Hepatocyte (in vitro differentiated cells): ENCODE results near the gene FAM180A.

Experiments used
- CTCF ChIP-seq: fragments of 200-600 bp; sonication (generic); IDR thresholded peaks from 2 replicates; pipeline ENCODE4 v1.5.1; 2016; ENCODE audit warnings: antibody characterized with exemption, mild to moderate bottlenecking; ENCODE audit not compliant: poor library complexity
- EZH2phosphoT487 ChIP-seq: fragments of 200-600 bp; sonication (generic); IDR thresholded peaks from one replicate; pipeline ENCODE4 v1.6.1; 2018; ENCODE audit warnings: antibody characterized with exemption, mild to moderate bottlenecking, low read depth, moderate library complexity; ENCODE audit not compliant: unreplicated experiment, severe bottlenecking

GRCh38 chr7:135742371-135742770 lies 6.2 kb downstream of the FAM180A start:
- TF ChIP-seq CTCF (no peak), EZH2phosphoT487 (no peak)
